DOHH2 (cell line): ENCODE data around the gene ENSA.

Experiments
- H3F3A ChIP-seq: fragments of 200-600 bp; sonication (generic), shearing (Covaris generic); 2 replicates; pipeline ENCODE4 v1.6.0; 2016; ENCODE audit warnings: antibody characterized with exemption, mild to moderate bottlenecking; ENCODE audit not compliant: control insufficient read depth, insufficient read depth
- H3K27ac ChIP-seq: fragments of 200-600 bp; sonication (generic); 2 replicates; pipeline ENCODE4 v1.5.1; 2014; ENCODE audit warnings: low read depth, mild to moderate bottlenecking, low read length, moderate library complexity
- H3K27me3 ChIP-seq: fragments of 200-600 bp; sonication (generic); 2 replicates; pipeline ENCODE4 v1.6.1; 2014; ENCODE audit warnings: mild to moderate bottlenecking, low read length, mixed read lengths; ENCODE audit not compliant: control insufficient read depth
- H3K36me3 ChIP-seq: fragments of 200-600 bp; sonication (generic); 2 replicates; pipeline ENCODE4 v1.6.1; 2014; ENCODE audit warnings: mild to moderate bottlenecking, low read length, moderate library complexity, mixed read lengths; ENCODE audit not compliant: control insufficient read depth
- H3K4me1 ChIP-seq: fragments of 200-600 bp; sonication (generic); 2 replicates; pipeline ENCODE4 v1.6.1; 2014; ENCODE audit warnings: mild to moderate bottlenecking, low read length, mixed read lengths; ENCODE audit not compliant: control insufficient read depth
- H3K4me2 ChIP-seq: fragments of 200-600 bp; sonication (generic); 2 replicates; pipeline ENCODE4 v1.6.0; 2014; ENCODE audit warnings: mild to moderate bottlenecking, low read length, moderate library complexity
- H3K4me3 ChIP-seq: fragments of 200-600 bp; sonication (generic); 2 replicates; pipeline ENCODE4 v1.5.1; 2014; ENCODE audit warnings: mild to moderate bottlenecking, low read length, mixed read lengths
- H3K79me2 ChIP-seq: fragments of 200-600 bp; sonication (generic); 2 replicates; pipeline ENCODE4 v1.6.1; 2014; ENCODE audit warnings: mild to moderate bottlenecking, low read length, mixed read lengths; ENCODE audit not compliant: control insufficient read depth
- H3K9me2 ChIP-seq: fragments of 200-600 bp; sonication (generic); replicated peaks from 2 replicates; pipeline ENCODE4 v1.6.1; 2014; ENCODE audit warnings: mild to moderate bottlenecking, low read length, mixed read lengths; ENCODE audit not compliant: control insufficient read depth
- H3K9me3 ChIP-seq: fragments of 200-600 bp; sonication (generic); 2 replicates; pipeline ENCODE4 v1.6.1; 2014; ENCODE audit warnings: antibody characterized with exemption, low read length, mixed read lengths; ENCODE audit not compliant: control insufficient read depth, insufficient read depth
- H4K20me1 ChIP-seq: fragments of 200-600 bp; sonication (generic); 2 replicates; pipeline ENCODE4 v1.6.0; 2014; ENCODE audit warnings: low read depth, mild to moderate bottlenecking, antibody characterized with exemption, low read length, moderate library complexity; ENCODE audit not compliant: control insufficient read depth, insufficient read depth
- CTCF ChIP-seq: fragments of 200-600 bp; sonication (generic); IDR thresholded peaks from one replicate; pipeline ENCODE4 v1.5.1; 2014; ENCODE audit warnings: antibody characterized with exemption, mild to moderate bottlenecking, low read depth, low read length; ENCODE audit not compliant: poor library complexity, severe bottlenecking
- EZH2phosphoT487 ChIP-seq: fragments of 200-600 bp; sonication (generic); IDR thresholded peaks from 2 replicates; pipeline ENCODE4 v1.6.1; 2017; ENCODE audit warnings: borderline replicate concordance, mild to moderate bottlenecking, antibody characterized with exemption, low read length, moderate library complexity, mixed read lengths

The ENSA gene

GRCh38 chr1:150619576-150620509, 9.6 kb downstream of the ENSA start:
- H4K20me1 ChIP-seq = no peaks in the 10 kb centered on the region
- H3K36me3 ChIP-seq = peaks cover 91% of the 10 kb centered on the region
- no peak overlapping the region for H3K4me3 ChIP-seq
- H3K4me2 ChIP-seq = no peak overlapping the region
- peaks cover 3% of the 10 kb centered on the region; the same call in 1 of the 2 replicates for H3K79me2 ChIP-seq
- no peaks in the 10 kb centered on the region for H3K27me3 ChIP-seq
- H3K4me1 ChIP-seq = peaks cover 3% of the 10 kb centered on the region; the same call in 1 of the 2 replicates
- no peak overlapping the region for H3K27ac ChIP-seq
- peaks cover 14% of the 10 kb centered on the region for H3F3A ChIP-seq
- TF ChIP-seq CTCF = peak; percentile 37
- no peak for TF ChIP-seq EZH2phosphoT487
- no peaks in the 10 kb centered on the region for H3K9me2 ChIP-seq
- H3K9me3 ChIP-seq = no peaks in the 10 kb centered on the region

GRCh38 chr1:150615346-150616201, 13.8 kb downstream of the ENSA start:
- TF ChIP-seq CTCF = no peak
- no peak for TF ChIP-seq EZH2phosphoT487
- H3K9me3 ChIP-seq = no peaks in the 10 kb centered on the region
- no peaks in the 10 kb centered on the region; the same call in 1 of the 2 replicates for H4K20me1 ChIP-seq
- no peak overlapping the region for H3K27ac ChIP-seq
- peaks cover 79% of the 10 kb centered on the region for H3K36me3 ChIP-seq
- peaks cover 34% of the 10 kb centered on the region for H3K4me1 ChIP-seq
- H3K4me3 ChIP-seq = no peak overlapping the region
- peaks cover 6% of the 10 kb centered on the region; the same call in 1 of the 2 replicates for H3F3A ChIP-seq
- H3K4me2 ChIP-seq = no peak overlapping the region
- no peaks in the 10 kb centered on the region for H3K27me3 ChIP-seq
- H3K79me2 ChIP-seq = peaks cover 3% of the 10 kb centered on the region; the same call in 1 of the 2 replicates
- H3K9me2 ChIP-seq = no peaks in the 10 kb centered on the region

- Histone ChIP-seq H3K79me2 (no peaks in the 10 kb centered on the region), H3K4me2 (no peak overlapping the region), H3K9me3 (no peaks in the 10 kb centered on the region), H3K27me3 (no peaks in the 10 kb centered on the region), H3K9me2 (no peaks in the 10 kb centered on the region), H3K4me1 (peaks cover 34% of the 10 kb centered on the region), H3K36me3 (peaks cover 56% of the 10 kb centered on the region), H3K4me3 (no peak overlapping the region), H3K27ac (no peak overlapping the region), H3F3A (peaks cover 4% of the 10 kb centered on the region; the same call in 1 of the 2 replicates), H4K20me1 (no peaks in the 10 kb centered on the region; the same call in 1 of the 2 replicates)
- TF ChIP-seq EZH2phosphoT487 (no peak), CTCF (no peak)
These were observed 16.1 kb downstream of the ENSA start for GRCh38 chr1:150613061-150613920.
